Ovary (tissue), 3 donors: Measurements from ENCODE around the gene FAM20C.

Experiments used
- POLR2A ChIP-seq: fragments of 450-650 bp; IDR thresholded peaks from one replicate; pipeline ENCODE4 v1.6.1; 2017; ENCODE audit warnings: antibody characterized with exemption, mild to moderate bottlenecking, moderate library complexity
- TF ChIP-seq, protein P1 (sequence below), 3 donors: fragments of 450-650 bp in 2 of 3; fragments of 200-600 bp in 1 of 3; IDR thresholded peaks; one replicate each; pipeline versions ENCODE4 v1.5.1 to v1.8.0; 2016 to 2022; ENCODE audit warnings: antibody characterized with exemption in 3 of 3, mild to moderate bottlenecking in 1 of 3
- donor health status: DM: no; HTN: no; CAD: no.

DNA sequence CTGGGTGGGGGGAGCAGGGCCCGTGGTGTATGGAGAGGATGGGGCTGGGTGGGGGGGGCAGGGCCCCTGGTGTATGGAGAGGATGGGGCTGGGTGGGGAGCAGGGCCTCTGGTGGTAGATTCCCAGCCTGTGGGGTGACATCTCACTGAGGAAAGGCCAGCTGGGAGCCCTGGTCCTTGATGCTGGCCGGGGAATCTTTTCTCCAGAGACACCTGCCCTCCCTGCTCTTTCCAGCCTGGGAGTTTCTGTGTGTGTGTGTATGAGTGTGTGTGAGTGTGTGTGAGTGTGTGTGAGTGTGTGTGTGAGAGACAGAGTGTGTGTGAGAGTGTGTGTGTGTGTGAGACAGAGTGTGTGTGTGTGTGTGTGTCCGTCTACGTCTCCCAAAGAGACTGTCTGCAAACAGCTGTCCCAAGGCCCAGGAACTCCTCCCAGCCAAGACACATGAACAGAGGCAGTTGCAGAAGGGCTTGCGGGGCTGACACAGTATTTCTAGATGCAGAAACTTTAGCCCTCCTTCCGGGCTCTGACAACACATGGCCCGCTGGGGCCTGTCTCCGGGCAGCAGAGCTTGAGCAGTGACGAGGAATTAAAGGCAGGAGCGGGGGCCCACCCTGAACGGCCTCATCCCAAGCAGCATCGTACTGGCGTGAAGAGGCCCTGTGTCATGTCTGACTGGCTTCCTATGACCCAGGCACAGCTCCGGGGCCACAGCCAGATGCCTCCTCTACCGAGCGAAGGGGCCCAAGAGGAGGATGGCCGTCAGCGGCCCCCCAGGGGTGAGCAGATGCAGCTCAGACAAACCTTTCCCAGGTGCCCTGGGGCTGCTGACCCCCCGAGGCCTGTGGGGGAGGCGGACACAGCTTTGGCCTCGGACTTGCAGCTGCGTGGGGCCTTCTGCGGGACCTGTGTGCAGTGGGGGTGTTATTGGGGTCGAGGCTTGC, 24.3 kb downstream of the FAM20C start:
- TF ChIP-seq, protein P1, sequence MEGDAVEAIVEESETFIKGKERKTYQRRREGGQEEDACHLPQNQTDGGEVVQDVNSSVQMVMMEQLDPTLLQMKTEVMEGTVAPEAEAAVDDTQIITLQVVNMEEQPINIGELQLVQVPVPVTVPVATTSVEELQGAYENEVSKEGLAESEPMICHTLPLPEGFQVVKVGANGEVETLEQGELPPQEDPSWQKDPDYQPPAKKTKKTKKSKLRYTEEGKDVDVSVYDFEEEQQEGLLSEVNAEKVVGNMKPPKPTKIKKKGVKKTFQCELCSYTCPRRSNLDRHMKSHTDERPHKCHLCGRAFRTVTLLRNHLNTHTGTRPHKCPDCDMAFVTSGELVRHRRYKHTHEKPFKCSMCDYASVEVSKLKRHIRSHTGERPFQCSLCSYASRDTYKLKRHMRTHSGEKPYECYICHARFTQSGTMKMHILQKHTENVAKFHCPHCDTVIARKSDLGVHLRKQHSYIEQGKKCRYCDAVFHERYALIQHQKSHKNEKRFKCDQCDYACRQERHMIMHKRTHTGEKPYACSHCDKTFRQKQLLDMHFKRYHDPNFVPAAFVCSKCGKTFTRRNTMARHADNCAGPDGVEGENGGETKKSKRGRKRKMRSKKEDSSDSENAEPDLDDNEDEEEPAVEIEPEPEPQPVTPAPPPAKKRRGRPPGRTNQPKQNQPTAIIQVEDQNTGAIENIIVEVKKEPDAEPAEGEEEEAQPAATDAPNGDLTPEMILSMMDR (IDR thresholded peaks at IDR 0.05) = no peak
- no peak for TF ChIP-seq POLR2A
